Subcutaneous adipose tissue (tissue), 4 donors: Measurements from ENCODE around the gene FCN2. TPM values are rescaled to one million over a fixed set of nuclear protein-coding genes. Genes with fewer than 3 reads are reported as not detected.

Experiments used
- CTCF ChIP-seq: fragments of 450-650 bp; IDR thresholded peaks from one replicate; pipeline ENCODE4 v1.5.1; 2016; ENCODE audit warnings: low read depth, mild to moderate bottlenecking, control low read depth, antibody characterized with exemption, moderate library complexity
- total RNA-seq, 4 donors: library from RNA; depleted of rRNA; stranded (reverse); fragments of >200 nt; gene quantifications; one replicate each; pipeline ENCODE4 v1.1.0, GENCODE V29; 2016

FCN2 gene
- total RNA-seq, 4 donors from 2014 or later = 1.3 to 9.8 (median 2.5) TPM

DNA sequence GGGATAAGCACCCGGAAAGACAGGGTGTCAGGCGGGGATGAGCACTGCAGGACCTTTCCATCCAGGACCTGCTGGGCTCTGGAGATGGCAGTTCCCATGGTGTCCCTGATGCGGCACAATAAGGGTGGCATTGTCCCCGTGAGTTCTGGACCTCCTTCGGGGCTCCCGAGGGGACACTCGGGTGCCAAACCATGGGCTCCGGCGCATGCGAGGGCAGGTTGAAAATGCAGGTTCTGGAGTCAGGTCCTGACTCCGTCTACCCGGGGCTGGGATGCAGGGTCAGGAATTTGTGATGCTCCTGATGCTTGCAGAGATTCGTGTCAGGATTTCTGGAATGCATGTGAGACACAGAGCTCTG is 682 bp downstream of the FCN2 start:
- no peak for TF ChIP-seq CTCF

- TF ChIP-seq CTCF = no peak
Observed at GRCh38 chr9:134882204-134882785, 1.7 kb downstream of the FCN2 start.

DNA sequence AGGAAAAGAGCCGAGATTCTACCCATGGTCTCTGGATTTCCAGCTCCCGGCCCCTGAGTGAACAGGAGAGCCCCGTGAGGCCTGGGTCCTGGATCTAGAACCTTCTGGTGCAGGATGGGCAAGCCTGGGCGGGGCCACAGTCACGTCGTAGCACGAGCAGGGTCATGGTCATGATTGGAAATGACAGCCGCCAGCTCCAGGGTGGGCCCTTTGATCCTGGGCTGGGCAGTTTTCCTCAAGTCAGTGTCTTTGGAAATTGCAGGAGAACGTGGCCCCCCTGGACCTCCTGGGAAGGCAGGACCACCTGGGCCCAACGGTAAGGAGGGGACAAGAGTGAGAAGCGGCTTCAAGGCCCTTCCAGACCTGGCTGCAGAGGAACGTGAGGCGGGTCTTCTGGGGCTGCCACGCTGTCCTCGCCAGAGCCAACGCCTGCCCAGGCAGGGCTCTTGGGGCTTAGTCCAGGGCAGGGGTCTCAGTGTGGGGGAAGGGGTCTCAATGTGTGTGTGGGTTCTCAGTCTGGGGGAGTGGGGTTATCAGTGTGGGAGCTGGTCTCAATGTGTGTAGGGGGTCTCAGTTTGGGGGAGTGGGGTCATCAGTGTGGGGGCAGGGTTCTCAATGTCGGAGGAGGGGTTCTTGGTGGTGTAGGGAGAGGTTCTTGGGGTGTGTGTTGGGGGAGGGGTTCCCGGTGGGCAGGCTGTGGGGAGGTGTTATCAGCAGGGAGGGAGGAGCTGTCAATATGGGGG is 2.6 kb downstream of the FCN2 start:
- no peak for TF ChIP-seq CTCF

DNA sequence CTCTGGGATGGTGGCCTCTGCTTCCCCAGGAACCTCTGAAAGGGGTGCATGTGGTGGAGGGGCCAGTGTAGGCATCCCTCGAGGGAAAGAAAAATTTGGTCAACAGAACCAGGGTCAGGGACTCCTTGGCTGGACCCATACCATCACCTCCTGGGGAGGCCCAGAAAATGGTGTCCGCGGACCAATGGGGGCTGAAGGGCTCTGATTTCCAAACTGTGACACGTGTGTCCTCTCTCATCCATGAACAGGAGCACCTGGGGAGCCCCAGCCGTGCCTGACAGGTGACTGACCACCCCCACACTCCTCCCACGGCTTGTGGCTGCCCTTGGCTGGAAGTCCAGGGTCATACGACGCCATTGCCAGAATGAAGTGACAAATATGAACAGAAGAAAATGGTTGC is 3.9 kb downstream of the FCN2 start:
- no peak for TF ChIP-seq CTCF

- no peak for TF ChIP-seq CTCF
Observed at GRCh38 chr9:134885001-134885678, 4.5 kb downstream of the FCN2 start.

DNA sequence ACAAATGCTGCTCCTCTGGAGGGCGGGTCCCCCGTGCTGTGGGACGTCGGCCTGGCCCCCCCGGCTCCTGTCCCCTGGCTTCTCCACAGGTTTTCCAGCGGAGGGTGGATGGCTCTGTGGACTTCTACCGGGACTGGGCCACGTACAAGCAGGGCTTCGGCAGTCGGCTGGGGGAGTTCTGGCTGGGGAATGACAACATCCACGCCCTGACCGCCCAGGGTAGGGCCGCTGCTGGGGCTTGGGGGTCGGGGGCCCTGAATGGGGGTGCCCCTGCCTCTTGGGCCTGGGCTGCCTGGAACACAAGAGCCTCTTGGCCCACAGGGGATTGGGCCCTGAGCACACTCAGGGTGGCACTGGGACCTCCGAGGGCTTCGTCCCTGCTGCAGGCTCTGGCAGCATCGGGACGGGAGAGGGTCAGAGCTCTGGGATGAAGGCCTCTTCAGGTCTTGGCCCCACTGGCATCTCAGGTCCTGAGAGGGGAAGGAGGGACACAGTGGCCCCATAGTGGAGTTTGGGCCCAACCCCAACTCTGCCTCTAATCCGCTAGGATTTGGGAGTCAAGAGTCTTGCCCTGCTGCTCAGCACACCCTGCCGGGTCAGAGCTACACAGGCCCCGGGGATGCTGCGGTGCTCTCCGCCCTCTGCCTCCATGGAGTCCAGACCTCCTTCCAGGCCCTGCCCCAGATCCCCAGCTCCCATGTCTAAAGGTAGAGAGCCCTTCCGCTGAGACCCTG is 5.2 kb downstream of the FCN2 start:
- no peak for TF ChIP-seq CTCF

GRCh38 chr9:134886413-134886913 is 5.9 kb downstream of the FCN2 start:
- no peak for TF ChIP-seq CTCF
